ENCODE results near the gene GNAL. TPM values are rescaled to one million over a fixed set of nuclear protein-coding genes. Genes with fewer than 3 reads are reported as not detected.

Gene GNAL
- total and polyA plus RNA-seq, 2 of the 4 experiments (the other 2 are of a cell fraction), result 0.15 to 0.36 TPM

DNA sequence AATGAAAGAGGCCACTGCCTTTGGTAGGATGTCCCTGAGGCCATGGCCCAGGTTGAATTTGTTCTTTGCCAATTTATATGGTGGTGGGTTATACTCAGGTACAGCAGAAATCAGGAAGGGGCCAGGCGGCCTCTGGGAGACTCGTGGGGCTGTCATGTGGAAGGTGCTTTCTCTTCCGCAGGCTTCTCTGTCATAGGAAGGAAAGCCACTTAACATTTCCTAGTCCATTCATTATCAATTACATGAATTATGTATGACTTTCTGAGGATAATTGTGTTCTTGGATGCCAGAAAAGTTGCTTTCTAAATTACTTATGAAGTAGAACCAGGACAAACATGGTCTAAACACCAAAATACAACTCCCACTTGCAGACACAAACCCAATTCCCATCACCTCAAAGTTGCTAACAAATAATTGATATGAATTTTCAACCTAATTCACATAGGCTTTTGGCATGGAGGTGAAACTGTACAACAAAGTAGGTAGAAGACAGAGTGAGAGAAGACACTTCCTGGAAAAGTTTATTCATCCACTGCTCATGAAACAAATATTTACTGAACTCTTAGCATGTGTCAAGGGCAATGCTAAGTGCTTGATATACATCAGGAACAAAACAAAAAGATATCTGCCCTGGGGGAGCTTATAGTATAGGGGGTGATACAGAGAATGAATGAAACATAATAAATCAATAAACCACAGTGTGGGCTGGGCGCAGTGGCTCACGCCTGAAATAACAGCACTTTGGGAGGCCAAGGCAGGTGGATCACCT lies 111.7 kb downstream of the GNAL start:
- no peak for ATAC-seq (ENCODE audit: low read depth)
- intact Hi-C loops (cut with micrococcal nuclease), result no loop called here
- H2BK5ac ChIP-seq (ENCODE audit: low read depth, low read length, poor library complexity, severe bottlenecking), result no peak overlapping the region
- TF ChIP-seq MAFK (IDR thresholded peaks at IDR 0.05; ENCODE audit: low read depth, low read length), result no peak
- TF ChIP-seq FOS (IDR thresholded peaks at IDR 0.05; ENCODE audit: low read depth, low read length), result no peak
- no peak for TF ChIP-seq NFE2L2 (IDR thresholded peaks at IDR 0.05; ENCODE audit: low read depth, low read length)
- TF ChIP-seq SMC3 (IDR thresholded peaks at IDR 0.05; ENCODE audit: low read depth, low read length), result no peak
- TF ChIP-seq RCOR1 (IDR thresholded peaks at IDR 0.05; ENCODE audit: insufficient replicate concordance, low read length), result no peak
- TF ChIP-seq, protein P1, sequence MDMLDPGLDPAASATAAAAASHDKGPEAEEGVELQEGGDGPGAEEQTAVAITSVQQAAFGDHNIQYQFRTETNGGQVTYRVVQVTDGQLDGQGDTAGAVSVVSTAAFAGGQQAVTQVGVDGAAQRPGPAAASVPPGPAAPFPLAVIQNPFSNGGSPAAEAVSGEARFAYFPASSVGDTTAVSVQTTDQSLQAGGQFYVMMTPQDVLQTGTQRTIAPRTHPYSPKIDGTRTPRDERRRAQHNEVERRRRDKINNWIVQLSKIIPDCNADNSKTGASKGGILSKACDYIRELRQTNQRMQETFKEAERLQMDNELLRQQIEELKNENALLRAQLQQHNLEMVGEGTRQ (IDR thresholded peaks at IDR 0.05; ENCODE audit: low read depth, low read length), result no peak
- no peak for TF ChIP-seq BHLHE40 (IDR thresholded peaks at IDR 0.05; ENCODE audit: low read depth, low read length)
- TF ChIP-seq, protein P2, sequence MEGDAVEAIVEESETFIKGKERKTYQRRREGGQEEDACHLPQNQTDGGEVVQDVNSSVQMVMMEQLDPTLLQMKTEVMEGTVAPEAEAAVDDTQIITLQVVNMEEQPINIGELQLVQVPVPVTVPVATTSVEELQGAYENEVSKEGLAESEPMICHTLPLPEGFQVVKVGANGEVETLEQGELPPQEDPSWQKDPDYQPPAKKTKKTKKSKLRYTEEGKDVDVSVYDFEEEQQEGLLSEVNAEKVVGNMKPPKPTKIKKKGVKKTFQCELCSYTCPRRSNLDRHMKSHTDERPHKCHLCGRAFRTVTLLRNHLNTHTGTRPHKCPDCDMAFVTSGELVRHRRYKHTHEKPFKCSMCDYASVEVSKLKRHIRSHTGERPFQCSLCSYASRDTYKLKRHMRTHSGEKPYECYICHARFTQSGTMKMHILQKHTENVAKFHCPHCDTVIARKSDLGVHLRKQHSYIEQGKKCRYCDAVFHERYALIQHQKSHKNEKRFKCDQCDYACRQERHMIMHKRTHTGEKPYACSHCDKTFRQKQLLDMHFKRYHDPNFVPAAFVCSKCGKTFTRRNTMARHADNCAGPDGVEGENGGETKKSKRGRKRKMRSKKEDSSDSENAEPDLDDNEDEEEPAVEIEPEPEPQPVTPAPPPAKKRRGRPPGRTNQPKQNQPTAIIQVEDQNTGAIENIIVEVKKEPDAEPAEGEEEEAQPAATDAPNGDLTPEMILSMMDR (conservative IDR thresholded peaks at IDR 0.05; ENCODE audit: low read depth, low read length), result no peak
- TF ChIP-seq POLR2A (IDR thresholded peaks at IDR 0.05; ENCODE audit: low read depth, low read length), result no peak
- TF ChIP-seq, protein P3, sequence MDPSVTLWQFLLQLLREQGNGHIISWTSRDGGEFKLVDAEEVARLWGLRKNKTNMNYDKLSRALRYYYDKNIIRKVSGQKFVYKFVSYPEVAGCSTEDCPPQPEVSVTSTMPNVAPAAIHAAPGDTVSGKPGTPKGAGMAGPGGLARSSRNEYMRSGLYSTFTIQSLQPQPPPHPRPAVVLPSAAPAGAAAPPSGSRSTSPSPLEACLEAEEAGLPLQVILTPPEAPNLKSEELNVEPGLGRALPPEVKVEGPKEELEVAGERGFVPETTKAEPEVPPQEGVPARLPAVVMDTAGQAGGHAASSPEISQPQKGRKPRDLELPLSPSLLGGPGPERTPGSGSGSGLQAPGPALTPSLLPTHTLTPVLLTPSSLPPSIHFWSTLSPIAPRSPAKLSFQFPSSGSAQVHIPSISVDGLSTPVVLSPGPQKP (IDR thresholded peaks at IDR 0.05; ENCODE audit: borderline replicate concordance, low read depth, low read length), result no peak
- no peak for TF ChIP-seq MXI1 (IDR thresholded peaks at IDR 0.05; ENCODE audit: borderline replicate concordance, low read depth, low read length)
- no peak for TF ChIP-seq CHD1 (IDR thresholded peaks at IDR 0.05; ENCODE audit: low read depth, low read length)
- TF ChIP-seq RAD21 (IDR thresholded peaks at IDR 0.05; ENCODE audit: low read length), result no peak
- TF ChIP-seq MAZ (IDR thresholded peaks at IDR 0.05; ENCODE audit: borderline replicate concordance, low read depth, low read length), result no peak
- no peak for TF ChIP-seq CEBPB (IDR thresholded peaks at IDR 0.05; ENCODE audit: low read depth, low read length)
- no peak for TF ChIP-seq RFX5 (IDR thresholded peaks at IDR 0.05; ENCODE audit: low read depth, low read length)
- H3K27me3 ChIP-seq (ENCODE audit: control insufficient read depth, insufficient read depth, low read length), result peaks cover 10% of the 10 kb centered on the region
- H3K9me3 ChIP-seq (ENCODE audit: control insufficient read depth, insufficient read depth, low read length), result no peaks in the 10 kb centered on the region
- H3K56ac ChIP-seq (ENCODE audit: extremely low read depth, insufficient read depth, low read length), result no peak overlapping the region
- ChIA-PET POLR2A (ENCODE audit: unreplicated experiment) (no interaction called here), CTCF (no interaction called here)
- BruUV-seq (replicated peaks), result no TSS peak
- H3K4ac ChIP-seq (ENCODE audit: low read depth, low read length), result no peak overlapping the region
- H2BK120ac ChIP-seq (ENCODE audit: low read depth, low read length), result no peak overlapping the region
- H3K4me3 ChIP-seq (ENCODE audit: insufficient read depth, low read depth, low read length), result no peak overlapping the region
- H2AK9ac ChIP-seq (replicated peaks; ENCODE audit: low read depth, low read length, poor library complexity), result no peak overlapping the region
- H4K8ac ChIP-seq (ENCODE audit: low read depth in 2 of 2, low read length in 2 of 2), result no peak overlapping the region
- no peak overlapping the region for H2AFZ ChIP-seq (replicated peaks; ENCODE audit: low read length, poor library complexity)
- in situ Hi-C loops (cut with MboI; ENCODE audit: low sequenced_read_pairs), result no loop called here
- no peaks in the 10 kb centered on the region for H3K79me1 ChIP-seq (ENCODE audit: low read depth in 1 of 2, low read length in 2 of 2)
- no peak overlapping the region for H4K91ac ChIP-seq (ENCODE audit: insufficient read depth, low read depth, low read length)
- H3K36me3 ChIP-seq (ENCODE audit: control insufficient read depth, insufficient read depth, low read length), result no peaks in the 10 kb centered on the region
- H4K5ac ChIP-seq (ENCODE audit: low read depth, low read length), result no peak overlapping the region
- H3K14ac ChIP-seq (replicated peaks; ENCODE audit: low read depth, low read length), result no peak overlapping the region
- H3K18ac ChIP-seq (ENCODE audit: low read depth, low read length), result no peak overlapping the region
- H3K23ac ChIP-seq (ENCODE audit: low read depth, low read length), result no peak overlapping the region
- H3K4me1 ChIP-seq (ENCODE audit: control insufficient read depth, insufficient read depth, low read length), result no peaks in the 10 kb centered on the region
- H2BK15ac ChIP-seq (ENCODE audit: low read depth, low read length), result no peak overlapping the region
- H2AK5ac ChIP-seq (ENCODE audit: low read depth, low read length), result no peak overlapping the region
- no peaks in the 10 kb centered on the region for H3K9me1 ChIP-seq (ENCODE audit: insufficient read depth, low read length)
- no CpG with 5 or more reads among the region's 5 CpGs for WGBS, 2 experiments (ENCODE audit: extremely low coverage in 2 of 2, insufficient read length in 1 of 2)
- H3K9ac ChIP-seq (ENCODE audit: low read depth, low read length), result no peak overlapping the region
- H4K20me1 ChIP-seq (ENCODE audit: insufficient read depth, low read length), result no peaks in the 10 kb centered on the region
- no peak overlapping the region for H2BK20ac ChIP-seq (ENCODE audit: low read depth, low read length)
- dilution Hi-C loops (cut with HindIII; ENCODE audit: low sequenced_read_pairs, unreplicated experiment), result no loop called here
- DNase-seq, result no peak
- no peak overlapping the region for H3K4me2 ChIP-seq (ENCODE audit: low read depth, low read length)
- no peak overlapping the region for H3K27ac ChIP-seq (ENCODE audit: insufficient read depth, low read length)
